ENCODE results near the gene OPCML.

OPCML gene

GRCh38 chr11:133519560-133519959, 12.7 kb downstream of the OPCML start:
- no peak for DNase-seq (ENCODE audit: low read depth)
- no peak for TF ChIP-seq CTCF (conservative IDR thresholded peaks at IDR 0.05; ENCODE audit: low read length)
- no peak overlapping the region for H3K4me3 ChIP-seq (ENCODE audit: low read length)

GRCh38 chr11:133518702-133519264, 13.5 kb downstream of the OPCML start:
- DNase-seq (ENCODE audit: low read depth): no peak
- TF ChIP-seq CTCF (conservative IDR thresholded peaks at IDR 0.05; ENCODE audit: low read length): no peak
- no peak overlapping the region for H3K4me3 ChIP-seq (ENCODE audit: low read length)

DNA sequence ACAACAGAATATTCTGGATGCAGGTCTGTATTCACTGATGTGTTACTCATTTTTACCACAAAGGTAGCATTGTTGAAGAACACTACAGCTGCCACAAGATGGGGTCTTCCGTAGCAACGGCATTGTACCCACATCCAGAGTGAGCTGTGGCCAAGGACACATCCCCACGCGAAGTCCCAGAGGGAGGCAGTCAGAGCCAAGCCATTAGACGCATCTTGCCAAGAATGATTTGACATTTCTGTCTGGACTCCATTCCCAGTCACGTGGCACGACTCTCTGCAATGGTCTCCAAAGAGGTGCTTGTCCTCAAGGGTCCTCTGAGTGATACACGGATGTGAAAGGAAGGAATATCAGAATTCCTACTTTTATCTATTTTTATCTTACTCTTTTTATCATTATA, 15.5 kb downstream of the OPCML start:
- TF ChIP-seq CTCF (conservative IDR thresholded peaks at IDR 0.05; ENCODE audit: low read length): no peak
- no peak overlapping the region for H3K4me3 ChIP-seq (ENCODE audit: low read length)
- DNase-seq (ENCODE audit: low read depth): no peak

DNA sequence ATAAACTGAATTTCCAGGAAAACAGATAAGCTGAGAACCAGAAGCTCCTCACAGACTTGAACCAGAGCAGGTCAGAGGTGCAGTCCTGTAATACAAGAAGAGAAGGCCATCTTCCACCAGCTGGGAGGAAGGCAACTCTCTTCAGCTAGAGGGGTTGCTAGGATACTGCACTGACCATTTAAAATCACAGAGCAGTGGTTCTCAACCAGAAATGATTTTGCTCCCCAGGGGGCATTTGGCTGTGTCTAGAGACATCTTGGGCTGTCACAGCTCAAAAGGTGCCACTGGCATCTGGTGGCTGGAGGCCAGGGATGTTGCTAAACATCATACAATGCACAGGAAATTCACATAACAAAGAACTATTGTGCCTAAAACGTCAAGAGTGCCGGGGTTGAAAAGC, 17.2 kb downstream of the OPCML start:
- no peak overlapping the region for H3K4me3 ChIP-seq (ENCODE audit: low read length)
- no peak for DNase-seq (ENCODE audit: low read depth)
- TF ChIP-seq CTCF (conservative IDR thresholded peaks at IDR 0.05; ENCODE audit: low read length): no peak

- H3K4me3 ChIP-seq (ENCODE audit: low read length): no peak overlapping the region
- no peak for DNase-seq (ENCODE audit: low read depth)
- no peak for TF ChIP-seq CTCF (conservative IDR thresholded peaks at IDR 0.05; ENCODE audit: low read length)
These were observed 22.2 kb downstream of the OPCML start for GRCh38 chr11:133509924-133510697.

DNA sequence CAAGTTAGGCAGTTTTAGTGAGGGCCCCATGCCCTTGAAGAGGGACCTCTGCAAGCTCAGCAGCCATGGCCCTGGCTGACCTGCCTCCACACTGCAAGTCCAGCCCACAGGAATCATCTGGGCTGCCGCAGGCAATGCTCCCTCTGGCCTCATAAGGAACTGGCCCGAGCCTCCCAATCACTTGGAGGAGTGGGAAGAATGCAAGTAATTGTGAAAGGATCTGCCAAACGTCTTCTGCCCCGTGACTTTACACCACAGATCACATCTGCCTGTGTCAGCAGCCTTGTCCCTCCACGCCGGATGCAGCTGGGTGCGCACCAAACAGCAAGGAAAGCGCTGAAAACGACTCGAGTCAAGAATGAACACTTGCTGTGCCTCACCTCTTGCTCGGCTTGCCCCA, 23.8 kb downstream of the OPCML start:
- TF ChIP-seq CTCF (conservative IDR thresholded peaks at IDR 0.05; ENCODE audit: low read length): no peak
- no peak overlapping the region for H3K4me3 ChIP-seq (ENCODE audit: low read length)
- DNase-seq (ENCODE audit: low read depth): no peak

DNA sequence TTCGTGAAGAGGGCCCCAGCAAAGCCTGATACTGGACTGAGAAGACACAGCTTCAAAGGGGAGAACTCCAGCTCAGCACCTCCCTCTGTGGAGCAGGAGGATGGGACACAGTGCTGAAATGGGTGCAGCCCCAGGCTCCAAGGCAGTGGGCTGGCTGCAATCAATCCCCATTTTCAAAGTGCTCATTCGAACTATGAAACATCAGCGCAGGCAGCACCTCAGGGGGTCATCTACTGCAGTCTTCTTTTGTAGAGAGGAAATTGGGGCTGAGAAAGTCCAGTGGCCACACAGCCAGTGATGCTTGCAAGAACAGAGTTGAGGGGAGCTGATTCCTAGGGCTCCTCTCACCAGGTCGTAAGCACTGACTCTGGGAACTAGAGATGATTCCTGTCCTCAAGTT, 25.1 kb downstream of the OPCML start:
- TF ChIP-seq CTCF (conservative IDR thresholded peaks at IDR 0.05; ENCODE audit: low read length): no peak
- no peak overlapping the region for H3K4me3 ChIP-seq (ENCODE audit: low read length)
- DNase-seq (ENCODE audit: low read depth): no peak

Data from AG10803 (cell line).